ENCODE measurements around the gene VWA8.
"Not testable (repeated sequence)": the region's sequence is repeated elsewhere in the genome, so short reads cannot be mapped to it uniquely, and the experiment has no call there.

VWA8 gene

DNA sequence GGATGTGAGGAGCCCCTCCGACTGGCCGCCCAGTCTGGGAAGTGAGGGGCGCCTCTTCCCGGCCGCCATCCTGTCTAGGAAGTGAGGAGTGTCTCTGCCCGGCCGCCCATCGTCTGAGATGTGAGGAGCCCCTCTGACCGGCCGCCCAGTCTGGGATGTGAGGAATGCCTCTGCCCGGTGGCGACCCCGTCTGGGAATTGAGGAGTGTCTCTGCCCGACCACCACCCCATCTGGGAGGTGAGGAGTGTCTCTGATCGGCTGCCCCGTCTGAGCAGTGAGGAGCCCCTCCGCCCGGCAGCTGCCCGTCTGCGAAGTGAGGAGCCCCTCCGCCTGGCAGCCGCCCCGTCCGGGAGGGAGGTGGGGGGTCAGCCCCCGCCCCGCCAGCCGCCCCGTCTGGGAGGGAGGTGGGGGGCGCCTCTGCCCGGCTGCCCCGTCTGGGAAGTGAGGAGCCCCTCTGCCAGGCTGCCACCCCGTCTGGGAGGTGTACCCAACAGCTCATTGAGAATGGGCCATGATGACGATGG, 389.0 kb downstream of the VWA8 start:
- DNase-seq: not testable (repeated sequence)

DNA sequence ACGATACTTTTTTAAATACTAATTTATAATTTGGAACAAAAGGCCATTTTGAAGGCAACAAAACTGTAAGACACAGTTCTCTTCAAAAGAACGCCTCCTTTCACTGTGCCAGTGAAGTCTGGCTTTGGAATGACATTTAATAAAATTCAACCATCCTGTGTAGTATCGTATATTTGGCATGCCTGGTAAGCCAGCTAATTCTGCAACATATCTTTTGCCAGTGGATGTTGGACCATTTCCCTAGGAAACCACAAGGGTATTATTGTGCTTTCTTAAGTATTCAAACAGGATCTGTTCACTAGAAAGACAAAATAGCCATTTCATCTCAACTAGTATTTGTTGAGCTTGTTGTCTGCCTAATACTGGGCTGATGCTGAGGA, 391.9 kb downstream of the VWA8 start:
- DNase-seq: no peak

DNA sequence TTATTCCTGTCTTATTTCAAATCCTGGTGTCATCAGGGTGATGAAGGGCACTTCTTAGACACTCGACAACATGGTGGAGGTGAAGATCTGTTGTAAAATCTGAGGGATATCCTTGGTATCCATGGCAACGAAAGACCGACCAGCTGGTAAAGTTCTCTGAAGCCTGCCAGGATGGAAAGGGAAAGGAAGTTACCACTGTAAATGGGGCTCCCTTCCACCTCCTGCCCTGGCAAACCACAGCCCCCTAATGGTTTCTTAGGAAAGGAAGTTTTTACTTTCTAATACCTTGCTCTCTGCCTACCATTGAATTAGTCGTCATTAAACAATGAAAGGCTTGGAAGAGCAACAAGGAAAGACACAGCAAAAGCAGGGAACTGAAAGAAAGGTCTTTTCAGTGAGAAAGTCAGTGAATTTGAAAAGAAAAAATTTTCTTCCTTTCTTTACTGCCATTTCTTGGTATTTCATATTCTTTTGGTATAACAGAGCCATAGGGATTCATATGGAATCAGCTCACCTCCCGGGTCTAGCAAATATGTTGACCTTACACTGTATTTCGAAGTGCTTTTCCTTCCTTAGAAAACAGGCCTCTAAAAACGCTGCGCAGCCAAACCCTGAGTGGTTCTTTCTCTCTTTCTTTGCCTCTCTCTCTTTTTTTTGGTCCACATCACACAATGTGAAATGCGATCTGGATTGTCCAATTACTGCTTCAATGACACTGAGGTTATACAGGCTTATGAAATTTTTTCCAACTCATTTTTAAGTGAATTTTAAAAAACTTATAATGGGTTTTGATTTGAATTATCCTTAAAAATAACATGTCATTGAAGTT, 392.6 kb downstream of the VWA8 start:
- no peak for DNase-seq

DNA sequence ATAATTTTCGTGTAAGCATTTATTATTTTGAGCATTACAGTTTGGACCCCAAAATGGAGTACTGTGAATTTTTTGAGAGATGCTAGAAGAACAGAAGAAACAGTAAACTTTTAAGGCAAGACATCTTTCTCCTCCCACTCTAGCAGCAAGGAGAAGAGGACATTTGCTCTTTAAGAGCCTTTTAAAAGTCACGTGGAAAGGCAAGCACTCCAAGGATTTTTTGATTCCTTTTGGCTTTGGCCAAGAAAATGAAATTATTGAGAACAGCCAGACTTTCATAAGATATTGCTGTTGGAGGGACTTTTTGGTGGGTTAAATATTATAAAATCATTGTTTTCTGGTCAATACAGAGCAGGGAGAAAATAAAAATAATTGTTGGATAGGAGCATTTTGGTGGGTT, 393.5 kb downstream of the VWA8 start:
- DNase-seq: no peak

DNA sequence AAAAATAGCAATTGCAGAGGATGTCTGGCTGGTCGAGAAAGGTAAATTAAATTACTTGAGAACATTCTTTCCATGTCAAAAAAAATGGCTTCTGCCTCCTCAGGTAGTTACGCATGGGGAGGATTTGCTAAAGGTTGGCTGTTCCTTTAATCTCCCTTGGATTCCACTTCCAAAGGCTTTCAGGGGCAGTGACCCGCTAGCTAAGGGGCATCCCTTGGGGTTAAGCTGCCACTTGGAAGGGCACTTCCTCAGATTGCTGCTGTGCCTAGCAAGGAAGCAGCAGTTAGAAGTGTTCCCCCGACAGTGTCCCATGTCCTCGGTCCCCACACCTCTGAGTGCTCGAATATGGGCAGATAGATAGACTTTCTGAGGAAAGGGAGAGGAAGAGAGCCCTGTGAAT, 395.1 kb downstream of the VWA8 start:
- DNase-seq: no peak

DNA sequence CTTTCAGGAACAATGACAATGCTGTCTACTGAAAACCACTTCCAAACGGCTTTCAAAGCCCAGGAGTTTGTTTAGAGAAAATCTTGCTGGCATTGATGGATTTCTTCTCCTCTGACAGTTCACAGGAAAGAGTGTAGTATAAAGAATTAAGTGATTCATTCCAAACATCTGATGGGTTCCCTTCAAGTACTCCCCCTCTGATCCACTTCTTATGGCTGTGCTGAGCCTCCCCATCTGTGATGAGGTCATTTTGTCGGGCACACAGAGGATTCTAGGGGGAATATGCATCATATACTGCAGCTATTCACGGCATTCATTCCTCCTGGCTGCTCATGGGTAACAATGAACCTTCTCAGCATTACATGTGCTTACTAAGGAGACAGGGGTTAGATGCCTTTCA, 395.7 kb downstream of the VWA8 start:
- DNase-seq: no peak

DNA sequence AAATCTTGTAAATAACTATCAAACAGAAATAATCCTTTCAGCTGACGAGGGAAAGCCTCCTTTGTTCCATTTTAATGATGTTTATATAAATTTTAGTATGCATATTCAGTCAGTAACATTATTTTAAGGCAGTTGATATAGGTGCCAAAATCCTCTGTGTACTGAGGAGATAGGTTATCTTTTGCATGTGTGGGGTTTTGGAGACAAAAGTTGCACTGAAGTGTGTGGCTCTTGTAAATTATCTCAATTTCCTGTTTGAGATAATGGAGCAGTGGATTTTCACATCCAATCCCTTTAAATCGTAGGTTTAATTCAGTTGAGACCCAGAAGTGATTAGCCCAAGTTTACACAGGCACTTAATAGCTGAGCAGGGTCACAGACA, 396.9 kb downstream of the VWA8 start:
- no peak for DNase-seq

DNA sequence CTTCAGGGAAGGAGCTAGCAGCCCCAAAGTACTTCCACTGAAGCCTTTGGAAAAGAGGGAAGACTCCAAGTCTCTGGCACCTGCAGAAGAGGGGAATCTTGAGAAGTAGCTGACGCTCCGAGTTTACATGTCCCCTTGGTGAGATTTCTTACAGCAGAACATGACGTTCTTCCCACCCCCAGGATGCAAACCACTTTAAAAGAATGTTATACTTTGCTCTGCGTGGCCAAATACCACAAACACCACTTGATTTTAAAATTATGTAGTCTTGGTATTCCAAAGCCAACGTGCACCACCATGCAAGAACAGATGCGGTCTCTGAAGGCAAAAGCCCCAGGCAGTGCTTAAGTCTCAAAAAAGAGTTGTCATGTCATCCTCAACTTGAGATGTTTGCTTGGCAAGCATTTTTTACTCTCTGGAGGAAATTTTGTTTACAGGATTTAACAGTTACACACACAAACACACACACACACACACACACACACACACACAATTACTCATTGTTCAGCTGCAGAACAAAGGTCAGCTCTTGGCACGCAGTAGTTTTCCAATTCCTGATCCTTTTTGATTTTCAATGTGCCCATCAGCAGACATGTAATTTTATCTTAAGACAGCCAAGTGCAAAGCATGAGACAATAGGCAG, 397.4 kb downstream of the VWA8 start:
- no peak for DNase-seq

DNA sequence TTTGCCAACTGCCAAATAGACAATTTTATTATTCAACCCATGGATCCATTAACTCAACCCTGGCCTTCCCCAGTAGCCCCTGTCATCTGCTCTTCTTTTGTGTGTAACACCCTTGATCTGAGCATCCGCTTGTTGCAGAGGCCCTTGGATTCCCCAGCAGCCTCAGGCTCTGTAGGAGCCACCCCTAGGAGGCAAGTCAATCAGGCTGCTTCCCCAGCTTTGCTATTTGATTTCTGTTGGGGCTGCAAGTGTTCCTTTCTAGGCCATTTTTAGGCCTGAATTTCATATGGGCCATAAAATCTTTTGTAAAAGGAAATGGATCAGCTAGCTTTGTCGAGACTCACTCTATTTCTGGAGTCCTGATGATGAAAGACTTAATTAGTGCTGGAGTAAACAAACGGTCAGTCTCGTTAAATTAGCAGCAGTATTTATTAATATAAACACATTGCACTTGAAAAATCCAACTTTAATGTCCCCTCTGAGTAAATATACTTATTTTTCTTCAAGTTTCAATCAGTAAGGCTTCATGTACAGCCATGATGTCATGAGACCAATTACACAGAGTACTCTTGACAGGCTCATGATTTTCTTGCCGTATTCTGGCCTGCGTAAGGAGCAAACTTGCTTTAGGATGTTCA, 398.2 kb downstream of the VWA8 start:
- DNase-seq: no peak

DNA sequence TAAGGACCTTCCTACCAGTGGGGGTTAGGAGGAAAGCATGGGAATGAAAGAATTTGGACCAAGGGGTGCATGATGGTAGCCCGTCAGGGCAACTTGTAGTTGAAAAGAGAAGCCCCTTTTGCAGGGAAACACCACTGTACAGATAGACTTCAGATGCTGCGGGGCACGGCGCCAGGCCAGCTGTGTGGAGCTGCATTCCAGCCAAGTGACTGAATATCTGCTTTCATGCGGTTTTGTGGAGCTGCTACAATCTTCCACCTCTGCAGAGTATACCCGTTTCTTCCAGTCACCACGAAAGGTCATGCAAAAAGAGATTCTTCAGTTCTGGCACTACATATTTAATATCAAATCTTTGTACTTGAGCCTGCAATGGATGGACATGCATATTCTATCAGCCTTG, 398.8 kb downstream of the VWA8 start:
- no peak for DNase-seq

DNA sequence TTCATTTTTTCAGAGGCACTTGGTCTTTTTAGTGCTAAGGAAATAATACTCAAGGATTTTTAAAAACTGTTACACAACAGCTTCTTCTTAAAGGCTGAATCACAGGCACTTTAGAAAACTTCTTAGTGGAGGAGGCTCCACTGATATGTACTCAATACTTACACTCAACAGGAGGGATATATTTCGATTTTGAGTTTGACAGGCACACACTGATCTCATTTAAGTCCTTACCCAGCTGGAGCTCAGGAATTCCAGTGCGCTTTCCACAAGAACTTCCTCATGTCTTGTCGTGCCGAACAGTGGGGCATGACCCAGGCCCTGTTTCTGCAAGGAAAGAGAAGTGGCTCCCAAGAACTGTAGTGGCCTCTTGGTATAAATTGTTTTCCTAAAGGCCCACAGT, 399.7 kb downstream of the VWA8 start:
- DNase-seq: no peak

DNA sequence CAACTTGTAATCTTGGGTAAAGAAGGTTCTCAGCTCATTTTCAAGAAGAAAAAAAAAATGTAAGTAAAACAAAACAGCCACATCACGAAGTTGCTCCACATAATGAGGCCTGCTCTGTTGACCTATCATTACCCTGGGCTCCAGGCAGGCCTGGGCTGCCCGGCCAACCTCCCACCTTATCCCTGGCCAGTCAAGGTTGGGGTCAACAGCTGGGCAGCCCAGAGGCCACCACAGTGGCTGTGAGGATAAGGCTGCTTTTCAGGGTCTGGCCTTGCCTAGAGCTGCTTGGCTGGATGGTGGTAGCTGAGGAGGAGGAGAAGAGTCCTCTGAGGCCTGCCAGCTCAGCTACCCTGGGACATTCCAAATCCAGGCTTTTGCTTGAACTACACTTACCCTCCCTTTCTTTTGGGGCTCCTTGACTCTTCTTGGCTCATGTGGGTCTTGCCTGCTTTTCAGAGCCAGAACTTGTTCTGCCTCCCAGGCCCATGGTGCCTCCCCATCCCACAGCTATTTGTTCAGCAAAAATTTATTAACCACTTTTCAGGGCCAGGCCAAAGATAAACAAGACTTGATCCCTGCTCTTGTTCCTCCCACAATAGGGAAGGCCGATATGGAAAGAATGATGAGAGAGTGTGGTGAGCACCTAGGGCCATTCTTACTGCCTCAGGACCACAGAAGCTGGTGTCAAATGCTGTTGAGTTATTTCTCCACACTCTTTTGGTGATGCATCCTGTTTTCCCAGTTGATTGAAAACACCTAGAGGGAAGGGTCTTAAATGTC, 401.9 kb downstream of the VWA8 start:
- no peak for DNase-seq

DNA sequence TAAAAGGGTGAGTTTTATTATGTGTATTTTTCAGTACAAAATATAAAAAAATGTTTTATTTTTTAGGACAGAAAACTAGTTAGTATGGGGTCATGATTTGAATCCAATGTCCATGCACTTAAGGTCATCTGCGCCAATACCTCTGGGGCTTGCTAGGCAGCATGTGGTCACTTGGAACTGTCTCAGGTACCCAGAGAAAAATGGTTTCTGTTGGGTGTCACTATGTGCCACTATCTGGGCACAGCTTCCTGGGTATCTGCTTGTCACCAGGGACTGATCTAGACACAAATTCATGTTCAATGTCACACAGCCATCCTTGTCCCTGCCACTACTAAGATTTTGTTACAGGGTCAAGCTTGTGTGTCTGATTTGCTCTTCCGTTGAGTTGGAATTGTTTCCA, 403.2 kb downstream of the VWA8 start:
- DNase-seq: no peak

DNA sequence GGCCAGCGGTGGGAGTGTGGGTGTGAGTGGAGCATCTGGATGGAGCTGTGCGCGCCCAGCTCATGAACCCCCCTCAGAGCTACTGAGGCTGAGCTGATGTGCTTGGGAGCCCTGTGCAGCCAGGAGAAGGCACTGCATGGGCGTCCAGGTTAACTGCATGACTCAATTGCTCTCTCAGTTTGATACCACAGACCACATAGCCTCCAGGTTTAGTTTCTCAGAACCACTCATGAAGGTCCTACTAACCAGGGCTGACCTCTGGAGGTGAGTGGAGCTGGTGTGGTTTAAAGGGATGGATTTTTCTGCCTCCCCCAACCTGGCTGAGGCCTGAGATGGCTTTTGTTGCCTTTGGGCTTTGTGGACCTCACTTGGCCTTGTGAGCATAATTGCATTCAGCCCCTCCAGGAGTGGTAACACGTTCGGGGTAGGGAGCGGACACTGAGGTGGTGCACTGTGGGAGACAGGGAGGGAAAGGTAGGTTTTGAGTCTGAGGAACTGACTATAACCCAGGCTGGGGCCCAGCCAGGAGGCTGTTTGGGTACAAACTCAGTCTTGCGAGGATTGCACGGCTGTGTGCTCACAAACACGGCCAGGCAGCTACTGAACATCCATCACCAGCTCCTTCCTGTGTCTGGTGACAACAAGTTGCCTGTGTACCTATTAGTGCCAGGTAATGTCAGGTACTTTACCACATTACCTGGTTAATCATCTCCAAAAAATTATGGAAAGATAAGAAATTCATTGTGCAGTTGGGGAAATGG, 406.1 kb downstream of the VWA8 start:
- no peak for DNase-seq

DNA sequence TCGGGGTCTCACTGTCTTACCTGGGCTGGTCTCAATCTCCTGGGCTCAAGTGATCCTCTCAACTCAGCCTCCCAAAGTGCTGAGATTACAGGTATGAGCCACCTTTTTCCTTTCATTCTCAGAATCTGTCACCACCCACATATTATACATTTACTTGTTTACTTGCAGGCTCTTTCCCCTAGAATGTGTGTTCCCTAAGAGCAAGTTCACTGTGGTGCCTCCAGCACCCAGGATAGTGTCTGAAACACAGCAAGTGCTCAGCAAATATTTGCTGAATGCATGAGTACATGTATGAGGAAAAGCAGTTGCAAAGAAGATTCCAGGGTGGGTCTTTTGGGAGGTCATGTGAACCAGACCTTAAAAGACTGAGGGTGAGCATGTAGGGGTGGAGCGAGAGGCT, 406.7 kb downstream of the VWA8 start:
- no peak for DNase-seq

DNA sequence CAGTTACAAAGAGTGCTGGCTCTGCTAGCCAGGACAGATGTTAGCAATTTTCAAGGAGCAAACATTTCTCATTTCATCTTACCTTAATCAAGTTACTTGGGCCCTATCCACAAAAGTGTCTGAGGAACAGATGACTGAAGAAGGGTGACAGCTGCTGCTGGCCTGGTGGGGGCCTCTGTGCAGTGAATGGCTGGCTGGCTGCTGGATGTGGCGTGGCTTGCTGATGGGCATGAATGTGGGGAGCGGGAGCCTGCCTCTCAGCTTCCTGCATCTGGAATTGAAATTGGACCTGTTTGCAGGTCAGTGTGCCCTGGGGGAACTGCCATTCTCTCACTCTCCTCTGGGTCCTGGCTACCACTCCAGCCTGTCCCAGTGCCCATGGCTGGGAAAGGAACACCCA, 408.9 kb downstream of the VWA8 start:
- DNase-seq: no peak

DNA sequence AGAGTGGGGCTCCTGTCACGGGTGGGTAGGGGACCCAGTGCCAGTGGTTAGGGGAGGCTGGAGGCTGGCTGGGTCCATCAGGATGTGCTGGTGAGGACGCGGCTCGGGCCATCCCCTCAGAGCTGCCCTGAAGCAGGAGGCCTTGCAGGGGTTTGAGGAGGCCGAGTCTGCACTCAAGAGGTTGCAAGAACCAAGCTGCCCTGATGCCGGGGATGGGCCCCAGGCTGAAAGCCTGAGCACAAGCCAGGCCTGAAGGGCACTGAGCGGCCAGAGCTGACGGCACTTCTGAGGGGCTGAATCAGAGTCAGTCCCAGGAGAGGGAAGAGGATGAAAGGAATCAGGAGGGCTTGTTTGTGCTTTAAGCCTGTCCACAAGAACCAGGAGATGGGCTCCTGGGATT, 410.6 kb downstream of the VWA8 start:
- DNase-seq: no peak

DNA sequence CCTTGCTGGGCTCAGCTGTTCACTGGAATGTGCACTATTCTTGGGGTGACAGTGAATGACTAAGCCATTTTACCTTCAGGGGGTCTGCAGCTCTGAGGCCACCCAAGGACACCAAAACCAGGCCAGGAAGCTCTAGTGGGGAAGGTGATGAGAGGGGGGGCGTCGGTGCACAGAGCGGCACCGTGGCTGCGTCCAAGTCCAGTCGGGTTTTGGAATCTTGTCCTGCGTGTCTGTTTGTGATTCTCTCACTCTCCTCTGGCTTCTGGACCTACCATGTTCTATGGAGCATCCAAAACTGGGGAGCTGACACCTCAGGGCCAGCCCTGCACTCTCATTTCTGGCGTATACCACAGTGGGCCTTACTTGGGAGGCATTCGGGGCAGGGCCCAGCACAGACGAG, 411.4 kb downstream of the VWA8 start:
- DNase-seq: no peak

DNA sequence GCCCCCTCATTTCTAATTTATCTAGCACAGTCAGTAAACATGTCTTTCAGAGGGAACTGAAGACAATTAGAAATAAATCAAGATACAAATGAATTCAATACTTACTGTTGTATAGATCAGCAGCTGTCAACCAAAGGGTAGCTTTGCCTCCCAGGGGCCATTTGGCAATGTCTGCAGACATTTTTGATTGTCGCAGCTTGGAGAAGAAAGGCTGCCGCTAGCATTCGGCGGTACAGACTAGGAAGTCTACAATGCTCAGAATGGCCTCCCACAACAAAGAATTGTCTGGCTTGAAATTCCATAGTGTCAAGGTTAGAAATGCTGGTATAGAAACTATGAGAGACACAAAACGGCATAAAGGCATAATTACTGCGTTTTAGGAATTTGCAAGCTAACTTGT, 412.0 kb downstream of the VWA8 start:
- no peak for DNase-seq

DNA sequence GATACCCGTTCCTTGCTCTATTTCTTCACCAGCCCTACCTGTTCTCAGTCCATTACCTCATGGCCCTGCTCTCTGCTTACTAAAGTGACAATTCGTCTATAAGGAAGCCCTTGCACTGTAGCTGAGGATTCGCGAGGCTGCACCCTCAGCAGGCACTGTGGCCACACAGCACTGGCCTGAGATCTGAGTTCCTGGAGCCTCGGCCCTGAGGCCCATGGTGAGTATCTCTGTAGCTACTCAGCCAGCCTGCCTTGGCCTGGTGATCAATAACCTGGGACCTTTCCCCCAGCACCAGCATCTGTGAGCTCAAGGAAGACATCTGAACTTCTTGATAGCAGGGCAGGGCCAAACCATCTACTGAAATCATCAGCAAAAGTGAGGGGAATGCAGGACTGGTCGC, 412.9 kb downstream of the VWA8 start:
- DNase-seq: no peak

DNA sequence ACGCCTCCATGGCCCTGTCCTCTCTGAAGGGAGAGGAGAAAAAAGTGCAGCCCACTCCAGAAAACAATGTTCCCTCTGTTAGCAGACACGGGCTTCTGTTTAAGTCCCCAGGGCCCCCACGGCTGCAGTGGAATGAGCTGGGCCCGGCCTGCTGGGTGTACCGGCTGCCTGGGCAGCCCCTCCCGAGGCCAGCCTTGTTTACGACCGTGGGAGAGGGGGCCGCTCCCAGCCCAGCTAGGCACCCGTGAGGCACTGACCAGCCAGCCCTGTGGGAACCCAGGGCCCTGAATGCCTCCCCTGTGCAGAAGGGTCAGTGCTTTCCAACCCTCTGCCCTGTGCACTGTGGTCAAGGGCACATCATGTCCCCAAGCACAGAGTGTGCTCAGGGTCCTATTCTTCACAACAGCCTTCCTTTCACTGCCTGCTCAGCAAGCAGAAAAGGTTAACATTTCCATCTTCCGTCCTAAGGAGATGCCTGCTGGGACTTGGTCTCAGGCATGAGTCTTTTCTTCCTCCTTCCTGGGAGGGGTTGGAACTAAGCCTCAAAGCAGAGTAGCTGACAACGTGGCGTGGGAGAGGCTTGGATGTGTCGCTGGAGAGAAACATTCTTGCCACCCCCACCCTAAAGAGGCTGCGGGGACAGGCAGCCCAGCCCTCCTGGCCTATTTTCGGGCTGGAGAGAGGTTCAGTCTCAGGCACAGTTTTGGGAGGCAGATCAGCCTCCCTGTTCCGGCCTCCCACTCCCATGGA, 413.5 kb downstream of the VWA8 start:
- DNase-seq: no peak
